ENCODE results near the gene POU2AF2. TPM values are rescaled to one million over a fixed set of nuclear protein-coding genes. Genes with fewer than 3 reads are reported as not detected.

Gene POU2AF2
- total and polyA plus RNA-seq, 4 donors = not detected

GRCh38 chr11:111230122-111230465, 15.4 kb upstream of the POU2AF2 start:
- Histone ChIP-seq H3K9me3 (ENCODE audit: control insufficient read depth in 4 of 4, low read length in 3 of 4) (no peaks in the 10 kb centered on the region), H3K27ac (ENCODE audit: low read depth in 1 of 2, low read length in 2 of 2) (no peak overlapping the region), H3K36me3 (ENCODE audit: control insufficient read depth in 4 of 4, insufficient read depth in 3 of 4, low read depth in 1 of 4, low read length in 3 of 4) (no peaks in the 10 kb centered on the region), H3K4me1 (ENCODE audit: control insufficient read depth in 4 of 4, insufficient read depth in 4 of 4, low read length in 3 of 4) (peaks cover 0 to 4% (median 1%) of the 10 kb centered on the region in 4 donors), H3K27me3 (ENCODE audit: control insufficient read depth in 4 of 4, insufficient read depth in 4 of 4, low read length in 3 of 4) (no peaks in the 10 kb centered on the region), H3K4me3 (ENCODE audit: low read depth in 1 of 3, low read length in 3 of 3) (no peak overlapping the region), H3K9ac (ENCODE audit: low read depth in 1 of 2, low read length in 2 of 2) (no peak overlapping the region)
- WGBS = 49% methylated on average over 6 of the region's 6 CpGs
- no peak for DNase-seq (ENCODE audit: low spot score)
- no peak for TF ChIP-seq JUND (IDR thresholded peaks at IDR 0.05)
- TF ChIP-seq SP1 (IDR thresholded peaks at IDR 0.05) = no peak
- TF ChIP-seq ATF3 (IDR thresholded peaks at IDR 0.05) = no peak
- TF ChIP-seq CTCF (IDR thresholded peaks at IDR 0.05; ENCODE audit: low read depth, low read length, missing input control) = no peak
- TF ChIP-seq REST (IDR thresholded peaks at IDR 0.05) = no peak
- TF ChIP-seq EGR1 (IDR thresholded peaks at IDR 0.05; ENCODE audit: low read depth in 2 of 2) = no peak

GRCh38 chr11:111231836-111232235, 13.7 kb upstream of the POU2AF2 start:
- no peak overlapping the region for H3K9ac ChIP-seq (ENCODE audit: low read depth in 1 of 2, low read length in 2 of 2)
- no peak overlapping the region for H3K4me3 ChIP-seq (ENCODE audit: low read depth in 1 of 3, low read length in 3 of 3)
- H3K27me3 ChIP-seq (ENCODE audit: control insufficient read depth in 4 of 4, insufficient read depth in 4 of 4, low read length in 3 of 4) = no peaks in the 10 kb centered on the region
- no peaks in the 10 kb centered on the region for H3K9me3 ChIP-seq (ENCODE audit: control insufficient read depth in 4 of 4, low read length in 3 of 4)
- H3K4me1 ChIP-seq (ENCODE audit: control insufficient read depth in 4 of 4, insufficient read depth in 4 of 4, low read length in 3 of 4) = peaks cover 0 to 4% (median 1%) of the 10 kb centered on the region in 4 donors
- no peak overlapping the region for H3K27ac ChIP-seq (ENCODE audit: low read depth in 1 of 2, low read length in 2 of 2)
- no peak for DNase-seq (ENCODE audit: low spot score)
- no peak for TF ChIP-seq RAD21 (IDR thresholded peaks at IDR 0.05)
- no peak for TF ChIP-seq CTCF (IDR thresholded peaks at IDR 0.05; ENCODE audit: low read depth, low read length, missing input control)
- no peak for TF ChIP-seq HNF4G (IDR thresholded peaks at IDR 0.05)
- TF ChIP-seq MAX (IDR thresholded peaks at IDR 0.05) = no peak
- no peak for TF ChIP-seq HNF4A (conservative IDR thresholded peaks at IDR 0.05)
- no peak for TF ChIP-seq ZBTB33 (IDR thresholded peaks at IDR 0.05)
- TF ChIP-seq ATF3 (IDR thresholded peaks at IDR 0.05) = no peak
- TF ChIP-seq RXRA (IDR thresholded peaks at IDR 0.05) = no peak
- TF ChIP-seq GABPA (IDR thresholded peaks at IDR 0.05 in 1 of 2, conservative IDR thresholded peaks at IDR 0.05 in 1 of 2) = no peak
- no peak for TF ChIP-seq JUND (IDR thresholded peaks at IDR 0.05)
- TF ChIP-seq TAF1 (conservative IDR thresholded peaks at IDR 0.05) = no peak
- TF ChIP-seq FOXA1 (IDR thresholded peaks at IDR 0.05) = no peak
- TF ChIP-seq YY1 (IDR thresholded peaks at IDR 0.05) = no peak
- no peak for TF ChIP-seq EGR1 (IDR thresholded peaks at IDR 0.05; ENCODE audit: low read depth in 2 of 2)
- TF ChIP-seq REST (IDR thresholded peaks at IDR 0.05) = no peak
- TF ChIP-seq NR2F2 (IDR thresholded peaks at IDR 0.05) = no peak
- no peak for TF ChIP-seq SP1 (IDR thresholded peaks at IDR 0.05)
- 80% methylated on average over 3 of the region's 3 CpGs for WGBS
- no peaks in the 10 kb centered on the region for H3K36me3 ChIP-seq (ENCODE audit: control insufficient read depth in 4 of 4, insufficient read depth in 3 of 4, low read depth in 1 of 4, low read length in 3 of 4)
